ENCODE data around the gene SERINC2. TPM values are rescaled to one million over a fixed set of nuclear protein-coding genes. Genes with fewer than 3 reads are reported as not detected.
A peak's percentile ranks its signal among the peaks of the same experiment; 100 is the strongest.
"Not testable (repeated sequence)": the region's sequence is repeated elsewhere in the genome, so short reads cannot be mapped to it uniquely, and the experiment has no call there.

The SERINC2 gene
- total and polyA plus RNA-seq, 4 donors: 0.89 to 8.9 (median 5.5) TPM

GRCh38 chr1:31382379-31382989, 30.5 kb upstream of the SERINC2 start:
- no peak overlapping the region for H3K27ac ChIP-seq (ENCODE audit: low read depth, low read length)
- peak in 1 of 6 donors; percentile 37 for DNase-seq (ENCODE audit: low read depth in 4 of 6, low spot score in 6 of 6)

GRCh38 chr1:31383967-31384366, 29.0 kb upstream of the SERINC2 start:
- no peak for DNase-seq (ENCODE audit: low read depth in 4 of 6, low spot score in 6 of 6)
- Histone ChIP-seq H3K27ac (ENCODE audit: low read depth, low read length) (no peak overlapping the region), H3K4me1 (ENCODE audit: control insufficient read depth, insufficient read depth, low read length) (peaks cover 10% of the 10 kb centered on the region), H3K36me3 (ENCODE audit: control insufficient read depth, insufficient read depth, low read length) (no peaks in the 10 kb centered on the region), H3K4me3 (ENCODE audit: low read depth, low read length) (no peak overlapping the region), H3K9me3 (ENCODE audit: control insufficient read depth, insufficient read depth, low read length) (no peaks in the 10 kb centered on the region), H3K27me3 (ENCODE audit: control insufficient read depth, insufficient read depth, low read length) (no peaks in the 10 kb centered on the region)
- no CpG with 5 or more reads among the region's 1 CpG for WGBS (ENCODE audit: insufficient coverage)

More at GRCh38 chr1:31382379-31382989, 30.5 kb upstream of the SERINC2 start:
- no peaks in the 10 kb centered on the region for H3K27me3 ChIP-seq (ENCODE audit: control insufficient read depth, insufficient read depth, low read length)
- H3K4me1 ChIP-seq (ENCODE audit: control insufficient read depth, insufficient read depth, low read length): peaks cover 10% of the 10 kb centered on the region
- no peaks in the 10 kb centered on the region for H3K9me3 ChIP-seq (ENCODE audit: control insufficient read depth, insufficient read depth, low read length)
- 100% methylated on average over 2 of the region's 3 CpGs for WGBS (ENCODE audit: insufficient coverage)
- H3K36me3 ChIP-seq (ENCODE audit: control insufficient read depth, insufficient read depth, low read length): no peaks in the 10 kb centered on the region
- no peak overlapping the region for H3K4me3 ChIP-seq (ENCODE audit: low read depth, low read length)

GRCh38 chr1:31386576-31387243, 26.3 kb upstream of the SERINC2 start:
- not testable (repeated sequence) for H3K4me1 ChIP-seq (ENCODE audit: control insufficient read depth, insufficient read depth, low read length); H3K4me3 ChIP-seq (ENCODE audit: low read depth, low read length)
- WGBS (ENCODE audit: insufficient coverage): 85% methylated on average over 7 of the region's 8 CpGs

GRCh38 chr1:31387612-31388011, 25.4 kb upstream of the SERINC2 start:
- WGBS (ENCODE audit: insufficient coverage): 62% methylated on average over 10 of the region's 10 CpGs
- H3K27me3 ChIP-seq (ENCODE audit: control insufficient read depth, insufficient read depth, low read length): no peaks in the 10 kb centered on the region
- DNase-seq (ENCODE audit: low read depth in 4 of 6, low spot score in 6 of 6): no peak
- H3K36me3 ChIP-seq (ENCODE audit: control insufficient read depth, insufficient read depth, low read length): no peaks in the 10 kb centered on the region
- H3K27ac ChIP-seq (ENCODE audit: low read depth, low read length): no peak overlapping the region
- no peak overlapping the region for H3K4me3 ChIP-seq (ENCODE audit: low read depth, low read length)
- no peaks in the 10 kb centered on the region for H3K4me1 ChIP-seq (ENCODE audit: control insufficient read depth, insufficient read depth, low read length)
- H3K9me3 ChIP-seq (ENCODE audit: control insufficient read depth, insufficient read depth, low read length): no peaks in the 10 kb centered on the region

More at GRCh38 chr1:31386576-31387243, 26.3 kb upstream of the SERINC2 start:
- not testable (repeated sequence) for H3K9me3 ChIP-seq (ENCODE audit: control insufficient read depth, insufficient read depth, low read length); H3K36me3 ChIP-seq (ENCODE audit: control insufficient read depth, insufficient read depth, low read length); DNase-seq (ENCODE audit: low read depth in 4 of 6, low spot score in 6 of 6); H3K27ac ChIP-seq (ENCODE audit: low read depth, low read length); H3K27me3 ChIP-seq (ENCODE audit: control insufficient read depth, insufficient read depth, low read length)

GRCh38 chr1:31389616-31390015, 23.4 kb upstream of the SERINC2 start:
- WGBS (ENCODE audit: insufficient coverage): 88% methylated on average over 1 of the region's 7 CpGs
- Histone ChIP-seq H3K27me3 (ENCODE audit: control insufficient read depth, insufficient read depth, low read length) (no peaks in the 10 kb centered on the region), H3K27ac (ENCODE audit: low read depth, low read length) (no peak overlapping the region), H3K9me3 (ENCODE audit: control insufficient read depth, insufficient read depth, low read length) (no peaks in the 10 kb centered on the region), H3K36me3 (ENCODE audit: control insufficient read depth, insufficient read depth, low read length) (no peaks in the 10 kb centered on the region), H3K4me1 (ENCODE audit: control insufficient read depth, insufficient read depth, low read length) (peaks cover 4% of the 10 kb centered on the region), H3K4me3 (ENCODE audit: low read depth, low read length) (no peak overlapping the region)
- no peak for DNase-seq (ENCODE audit: low read depth in 4 of 6, low spot score in 6 of 6)

GRCh38 chr1:31390071-31390470, 22.9 kb upstream of the SERINC2 start:
- Histone ChIP-seq H3K27ac (ENCODE audit: low read depth, low read length) (no peak overlapping the region), H3K4me3 (ENCODE audit: low read depth, low read length) (no peak overlapping the region), H3K27me3 (ENCODE audit: control insufficient read depth, insufficient read depth, low read length) (no peaks in the 10 kb centered on the region), H3K36me3 (ENCODE audit: control insufficient read depth, insufficient read depth, low read length) (no peaks in the 10 kb centered on the region), H3K9me3 (ENCODE audit: control insufficient read depth, insufficient read depth, low read length) (no peaks in the 10 kb centered on the region), H3K4me1 (ENCODE audit: control insufficient read depth, insufficient read depth, low read length) (peaks cover 8% of the 10 kb centered on the region)
- DNase-seq (ENCODE audit: low read depth in 4 of 6, low spot score in 6 of 6): no peak
- 90% methylated on average over 6 of the region's 7 CpGs for WGBS (ENCODE audit: insufficient coverage)

GRCh38 chr1:31393463-31393862, 19.6 kb upstream of the SERINC2 start:
- H3K27ac ChIP-seq (ENCODE audit: low read depth, low read length): no peak overlapping the region
- H3K36me3 ChIP-seq (ENCODE audit: control insufficient read depth, insufficient read depth, low read length): no peaks in the 10 kb centered on the region
- DNase-seq (ENCODE audit: low read depth in 4 of 6, low spot score in 6 of 6): no peak
- no peak overlapping the region for H3K4me3 ChIP-seq (ENCODE audit: low read depth, low read length)
- no peaks in the 10 kb centered on the region for H3K9me3 ChIP-seq (ENCODE audit: control insufficient read depth, insufficient read depth, low read length)
- no peaks in the 10 kb centered on the region for H3K27me3 ChIP-seq (ENCODE audit: control insufficient read depth, insufficient read depth, low read length)
- peaks cover 9% of the 10 kb centered on the region for H3K4me1 ChIP-seq (ENCODE audit: control insufficient read depth, insufficient read depth, low read length)

GRCh38 chr1:31394584-31395193, 18.3 kb upstream of the SERINC2 start:
- Histone ChIP-seq H3K27me3 (ENCODE audit: control insufficient read depth, insufficient read depth, low read length) (no peaks in the 10 kb centered on the region), H3K4me3 (ENCODE audit: low read depth, low read length) (peak overlapping the region; percentile 40), H3K9me3 (ENCODE audit: control insufficient read depth, insufficient read depth, low read length) (no peaks in the 10 kb centered on the region), H3K4me1 (ENCODE audit: control insufficient read depth, insufficient read depth, low read length) (peaks cover 9% of the 10 kb centered on the region), H3K36me3 (ENCODE audit: control insufficient read depth, insufficient read depth, low read length) (no peaks in the 10 kb centered on the region), H3K27ac (ENCODE audit: low read depth, low read length) (no peak overlapping the region)
- 2% methylated on average over 36 of the region's 36 CpGs for WGBS (ENCODE audit: insufficient coverage)
- DNase-seq (ENCODE audit: low read depth in 4 of 6, low spot score in 6 of 6): peak in 5 of 6 donors; percentile 49 to 92 (median 67)

- WGBS (ENCODE audit: insufficient coverage): 92% methylated on average over 3 of the region's 3 CpGs
Observed at GRCh38 chr1:31396633-31397351, 16.2 kb upstream of the SERINC2 start.

More at GRCh38 chr1:31396633-31397351, 16.2 kb upstream of the SERINC2 start:
- H3K4me3 ChIP-seq (ENCODE audit: low read depth, low read length): no peak overlapping the region
- no peaks in the 10 kb centered on the region for H3K9me3 ChIP-seq (ENCODE audit: control insufficient read depth, insufficient read depth, low read length)
- no peaks in the 10 kb centered on the region for H3K27me3 ChIP-seq (ENCODE audit: control insufficient read depth, insufficient read depth, low read length)
- H3K27ac ChIP-seq (ENCODE audit: low read depth, low read length): no peak overlapping the region
- no peaks in the 10 kb centered on the region for H3K36me3 ChIP-seq (ENCODE audit: control insufficient read depth, insufficient read depth, low read length)
- H3K4me1 ChIP-seq (ENCODE audit: control insufficient read depth, insufficient read depth, low read length): peaks cover 9% of the 10 kb centered on the region
- no peak for DNase-seq (ENCODE audit: low read depth in 4 of 6, low spot score in 6 of 6)
